B cell (primary cell): ENCODE measurements around the gene DUSP11. TPM values are rescaled to one million over a fixed set of nuclear protein-coding genes. Genes with fewer than 3 reads are reported as not detected.
"Not testable (repeated sequence)": the region's sequence is repeated elsewhere in the genome, so short reads cannot be mapped to it uniquely, and the experiment has no call there.

Experiments used
- ATAC-seq: fragments of 200-7000 bp; cut with Tn5 transposase; one replicate; pipeline ENCODE4 v1.10.0; 2021; ENCODE audit warnings: low read depth, mild to moderate bottlenecking, moderate number of reproducible peaks, moderate library complexity
- CTCF ChIA-PET: fragments of 350-600 bp; sonication (Branson Sonifier 250); formaldehyde crosslinking; loops from one replicate; lab custom pipeline; 2021; ENCODE audit warnings: antibody characterized with exemption, inconsistent platforms; lab: Charles Lee
- POLR2A ChIA-PET: fragments of 350-600 bp; sonication (Branson Sonifier 250); formaldehyde crosslinking; loops from one replicate; lab custom pipeline; 2021; ENCODE audit warnings: antibody characterized with exemption; lab: Charles Lee
- DNase-seq: peaks from one replicate; pipeline ENCODE4 v3.0.0; 2013
- H2AFZ ChIP-seq: 2 replicates; pipeline ENCODE4 v1.6.1; 2012; ENCODE audit warnings: mild to moderate bottlenecking, low read depth, low read length; ENCODE audit not compliant: insufficient read depth, poor library complexity, severe bottlenecking
- H3K27ac ChIP-seq, 2 donors: 1 replicate in 1 of 2; 2 replicates in 1 of 2; pipeline ENCODE4 v1.5.1; 2012 to 2013; ENCODE audit warnings: low read length in 2 of 2, mild to moderate bottlenecking in 2 of 2, moderate library complexity in 1 of 2
- H3K27me3 ChIP-seq, 4 experiments: fragments of 200-600 bp in 1 of 4; sonication (generic) in 1 of 4; replicated peaks in 1 of 4; 1 replicate in 2 of 4; 2 replicates in 2 of 4; pipeline versions ENCODE4 v1.6.1 to v1.7.0; 2013 to 2016; ENCODE audit warnings: low read length in 3 of 4, mild to moderate bottlenecking in 2 of 4, mixed read lengths in 1 of 4, moderate library complexity in 1 of 4; ENCODE audit not compliant: insufficient read depth in 4 of 4, control insufficient read depth in 3 of 4; ENCODE audit errors: control extremely low read depth in 1 of 4
- H3K36me3 ChIP-seq, 2 experiments: replicated peaks in 1 of 2; 1 replicate in 1 of 2; 2 replicates in 1 of 2; pipeline versions ENCODE4 v1.6.1 to v1.7.1; 2013; ENCODE audit warnings: low read length in 1 of 2; ENCODE audit not compliant: insufficient read depth in 2 of 2, control insufficient read depth in 1 of 2; ENCODE audit errors: control extremely low read depth in 1 of 2, extremely low read depth in 1 of 2
- H3K4me1 ChIP-seq, 2 donors: fragments of 200-600 bp in 1 of 2; sonication (generic) in 1 of 2; 1 replicate in 1 of 2; 2 replicates in 1 of 2; pipeline versions ENCODE4 v1.5.1 to v1.6.1; 2013 to 2017; ENCODE audit warnings: low read length in 2 of 2; ENCODE audit not compliant: control insufficient read depth in 2 of 2, insufficient read depth in 2 of 2
- H3K4me2 ChIP-seq: replicated peaks from 2 replicates; pipeline ENCODE3; 2012; ENCODE audit warnings: mild to moderate bottlenecking, low read depth, low read length; ENCODE audit not compliant: poor library complexity, severe bottlenecking
- H3K4me3 ChIP-seq, 5 experiments: fragments of 200-600 bp in 1 of 5; sonication (generic) in 1 of 5; 1 replicate in 3 of 5; 2 replicates in 2 of 5; pipeline versions ENCODE4 v1.5.1 to v1.7.0; 2011 to 2016; ENCODE audit warnings: low read length in 4 of 5, mild to moderate bottlenecking in 4 of 5, low read depth in 2 of 5, control low read depth in 1 of 5, moderate library complexity in 1 of 5; ENCODE audit not compliant: insufficient read depth in 1 of 5; ENCODE audit errors: control extremely low read depth in 1 of 5, extremely low read depth in 1 of 5
- H3K79me2 ChIP-seq: fragments of 200-600 bp; sonication (generic); one replicate; pipeline ENCODE4 v1.6.0; 2016; ENCODE audit warnings: low read length; ENCODE audit not compliant: control insufficient read depth, insufficient read depth
- H3K9ac ChIP-seq: fragments of 200-600 bp; sonication (generic); 2 replicates; pipeline ENCODE4 v1.6.1; 2017; ENCODE audit warnings: mild to moderate bottlenecking, low read length, moderate library complexity
- H3K9me3 ChIP-seq, 3 donors: one replicate each; pipeline versions ENCODE4 v1.6.1 to v1.7.1; 2013; ENCODE audit warnings: low read length in 2 of 3; ENCODE audit not compliant: control insufficient read depth in 2 of 3, insufficient read depth in 1 of 3; ENCODE audit errors: control extremely low read depth in 1 of 3
- H4K20me1 ChIP-seq: 2 replicates; pipeline ENCODE4 v1.6.0; 2012; ENCODE audit warnings: mild to moderate bottlenecking, low read length; ENCODE audit not compliant: insufficient read depth, control insufficient read depth, poor library complexity, severe bottlenecking
- H3K27ac Mint-ChIP-seq: one replicate; pipeline ENCODE4 v1.8.0; 2021; ENCODE audit warnings: mixed read lengths
- H3K27me3 Mint-ChIP-seq: one replicate; pipeline ENCODE4 v1.8.0; 2021; ENCODE audit warnings: mixed read lengths
- H3K4me1 Mint-ChIP-seq: one replicate; pipeline ENCODE4 v1.8.0; 2021; ENCODE audit warnings: mixed read lengths
- H3K4me3 Mint-ChIP-seq: one replicate; pipeline ENCODE4 v1.8.0; 2021; ENCODE audit warnings: mixed read lengths
- H3K9me3 Mint-ChIP-seq: one replicate; pipeline ENCODE4 v1.8.0; 2022; ENCODE audit warnings: mixed read lengths; ENCODE audit not compliant: insufficient read depth
- CTCF ChIP-seq: fragments of 200-600 bp; IDR thresholded peaks from one replicate; pipeline ENCODE4 v1.8.0; 2022; ENCODE audit warnings: antibody characterized with exemption, mild to moderate bottlenecking
- EZH2 ChIP-seq: IDR thresholded peaks from 2 replicates; pipeline ENCODE4 v1.6.1; 2012; ENCODE audit warnings: borderline replicate concordance, low read depth, mild to moderate bottlenecking, moderate library complexity, low read length; ENCODE audit not compliant: insufficient read depth, poor library complexity, severe bottlenecking
- WGBS: methylation state at CpG from one replicate; pipeline ENCODE4 v1.1.5; 2013; ENCODE audit warnings: missing lambda C conversion rate; ENCODE audit not compliant: insufficient coverage; 5-methylcytosine and 5-hydroxymethylcytosine counted together
- intact Hi-C: fragments of 100-400 bp; cut with micrococcal nuclease; formaldehyde crosslinking; loops from one replicate; pipeline ENCODE4 v1.10.0; 2022
- polyA plus RNA-seq: library from polyadenylated mRNA; depleted of rRNA; stranded (reverse); fragments of >200 nt; gene quantifications from 2 replicates; pipeline ENCODE4 v1.2.3, GENCODE V29; 2012
- total RNA-seq, 2 donors: library from RNA; stranded (reverse); fragments of 120-200 nt in 1 of 2; gene quantifications; 1 replicate in 1 of 2; 2 replicates in 1 of 2; pipeline versions ENCODE4 v1.2.3 to v1.2.4, GENCODE V29; 2013 to 2022

DUSP11 gene
- total and polyA plus RNA-seq, 2 donors (not counting 1 experiment from before 2014, with no cell fraction given): 16.0 to 42.2 TPM

GRCh38 chr2:73718851-73719621 lies 60.9 kb downstream of the DUSP11 start:
- H4K20me1 ChIP-seq: no peaks in the 10 kb centered on the region
- DNase-seq: no peak
- H3K27me3 ChIP-seq: peaks cover 0 to 5% (median 4%) of the 10 kb centered on the region in 4 experiments
- H3K9ac ChIP-seq: no peak overlapping the region
- Mint-ChIP-seq H3K9me3 (no peaks in the 10 kb centered on the region), H3K4me3 (no peak overlapping the region), H3K4me1 (no peaks in the 10 kb centered on the region), H3K27me3 (peaks cover 19% of the 10 kb centered on the region), H3K27ac (no peak overlapping the region)
- intact Hi-C loops: no loop called here
- peaks cover 0 to 17% (median 2%) of the 10 kb centered on the region in 3 donors for H3K9me3 ChIP-seq
- H3K4me3 ChIP-seq: no peak overlapping the region
- no peak overlapping the region for H3K4me2 ChIP-seq
- H3K4me1 ChIP-seq: no peaks in the 10 kb centered on the region
- H3K79me2 ChIP-seq: no peaks in the 10 kb centered on the region
- H2AFZ ChIP-seq: no peak overlapping the region
- no peak for ATAC-seq
- no peaks in the 10 kb centered on the region for H3K36me3 ChIP-seq
- 76% methylated on average over 5 of the region's 11 CpGs for WGBS
- H3K27ac ChIP-seq: no peak overlapping the region
- POLR2A ChIA-PET: no interaction called here
- no peak for TF ChIP-seq CTCF
- TF ChIP-seq EZH2: no peak
- CTCF ChIA-PET: no interaction called here

- H3K4me2 ChIP-seq: no peak overlapping the region
- ChIA-PET POLR2A (no interaction called here), CTCF (no interaction called here)
- ATAC-seq (no peak), DNase-seq (no peak)
- H2AFZ ChIP-seq: no peak overlapping the region
- Mint-ChIP-seq H3K4me3 (no peak overlapping the region), H3K9me3 (peaks cover 5% of the 10 kb centered on the region), H3K4me1 (no peaks in the 10 kb centered on the region), H3K27ac (no peak overlapping the region), H3K27me3 (peaks cover 23% of the 10 kb centered on the region)
- H3K9ac ChIP-seq: no peak overlapping the region
- no peak overlapping the region for H3K27ac ChIP-seq
- WGBS: 74% methylated on average over 5 of the region's 6 CpGs
- no peaks in the 10 kb centered on the region for H3K79me2 ChIP-seq
- no peaks in the 10 kb centered on the region for H4K20me1 ChIP-seq
- TF ChIP-seq CTCF (no peak), EZH2 (no peak)
- no peaks in the 10 kb centered on the region for H3K4me1 ChIP-seq
- H3K27me3 ChIP-seq: peaks cover 0 to 5% (median 4%) of the 10 kb centered on the region in 4 experiments
- peaks cover 0 to 18% (median 5%) of the 10 kb centered on the region in 3 donors for H3K9me3 ChIP-seq
- intact Hi-C loops: no loop called here
- H3K4me3 ChIP-seq: no peak overlapping the region
- H3K36me3 ChIP-seq: no peaks in the 10 kb centered on the region
Measured at GRCh38 chr2:73718421-73718820, 61.5 kb downstream of the DUSP11 start.

GRCh38 chr2:73717695-73718094 lies 62.2 kb downstream of the DUSP11 start:
- DNase-seq, ATAC-seq, H2AFZ ChIP-seq, H3K79me2 ChIP-seq, H3K27ac ChIP-seq, H3K4me1 Mint-ChIP-seq, CTCF ChIA-PET, H3K27ac Mint-ChIP-seq, H3K4me1 ChIP-seq, H3K9ac ChIP-seq, H3K4me3 Mint-ChIP-seq, H3K36me3 ChIP-seq, H4K20me1 ChIP-seq, H3K4me3 ChIP-seq, intact Hi-C loops, POLR2A ChIA-PET, H3K9me3 Mint-ChIP-seq, H3K27me3 ChIP-seq, H3K4me2 ChIP-seq: not testable (repeated sequence)
- 100% methylated on average over 1 of the region's 4 CpGs for WGBS
- H3K9me3 ChIP-seq: peaks cover 0 to 18% (median 5%) of the 10 kb centered on the region in 3 donors
- H3K27me3 Mint-ChIP-seq: peaks cover 24% of the 10 kb centered on the region
